Ovary (tissue), 9 donors: ENCODE measurements around the gene EPB41L4B. TPM values are rescaled to one million over a fixed set of nuclear protein-coding genes. Genes with fewer than 3 reads are reported as not detected.

ENCODE experiments used
- DNase-seq, 5 donors: peaks; one replicate each; pipeline ENCODE4 v3.0.0-alpha.2; 2019 to 2020
- H3K27ac ChIP-seq, 2 donors: fragments of 200-600 bp; one replicate each; pipeline versions ENCODE4 v1.5.1 to v1.8.0; 2019 to 2022
- H3K27me3 ChIP-seq: fragments of 200-600 bp; one replicate; pipeline ENCODE4 v1.8.0; 2022
- H3K36me3 ChIP-seq: fragments of 200-600 bp; sonication (generic); one replicate; pipeline ENCODE4 v1.5.1; 2019
- H3K4me1 ChIP-seq: one replicate; pipeline ENCODE4 v1.8.1; 2013; ENCODE audit warnings: mild to moderate bottlenecking, moderate library complexity; ENCODE audit not compliant: insufficient read depth
- H3K4me3 ChIP-seq: fragments of 200-600 bp; sonication (generic); one replicate; pipeline ENCODE4 v1.5.1; 2017
- H3K9me3 ChIP-seq, 2 donors: fragments of 200-600 bp in 1 of 2; sonication (generic) in 1 of 2; one replicate each; pipeline versions ENCODE4 v1.5.1 to v1.8.1; 2013 to 2019; ENCODE audit warnings: mild to moderate bottlenecking in 1 of 2, moderate library complexity in 1 of 2
- EP300 ChIP-seq: sonication (generic); formaldehyde crosslinking; IDR thresholded peaks from one replicate; pipeline ENCODE4 v1.6.1; 2017; ENCODE audit warnings: antibody characterized with exemption
- POLR2A ChIP-seq: fragments of 450-650 bp; IDR thresholded peaks from one replicate; pipeline ENCODE4 v1.6.1; 2017; ENCODE audit warnings: antibody characterized with exemption, mild to moderate bottlenecking, moderate library complexity
- WGBS, 3 donors: extraction: QIAGEN DNeasy Blood & Tissue Kit in 1 of 3; methylation state at CpG; one replicate each; pipeline versions ENCODE4 v1.1.5 to v1.1.7; 2013 to 2017; 5-methylcytosine and 5-hydroxymethylcytosine counted together
- intact Hi-C, 4 donors: fragments of 100-400 bp; cut with DNase I; formaldehyde crosslinking; loops; one replicate each; pipeline versions ENCODE4 v1.11.0 to v1.15.1; 2022 to 2023
- polyA plus RNA-seq, 2 donors: library from polyadenylated mRNA; stranded (reverse); fragments of 200-250 nt in 1 of 2; fragments of 350-450 nt in 1 of 2; fragmentation: Illumina TruSeq in 1 of 2; extraction: RNeasy Lipid Tissue Mini Kit (QIAGEN cat#74804) in 1 of 2; gene quantifications; one replicate each; pipeline ENCODE4 v1.2.3, GENCODE V29; 2013 to 2014
- total RNA-seq, 7 donors: library from RNA; depleted of rRNA in 2 of 7; stranded (reverse); fragments of >200 nt in 2 of 7; fragmentation: NEBNext Ultra II Directional in 3 of 7; extraction: Animal tissue kit (Norgen Biotek cat#: 25700) in 3 of 7; gene quantifications; one replicate each; pipeline versions ENCODE4 v1.1.0 to v1.2.4, GENCODE V29; 2016 to 2023
- TF ChIP-seq, protein P1 (sequence below), 3 donors: fragments of 450-650 bp in 2 of 3; fragments of 200-600 bp in 1 of 3; IDR thresholded peaks; one replicate each; pipeline versions ENCODE4 v1.5.1 to v1.8.0; 2016 to 2022; ENCODE audit warnings: antibody characterized with exemption in 3 of 3, mild to moderate bottlenecking in 1 of 3
- donor health status: DM: no; HTN: no; CAD: no; lungs with moderate emphysema.
- donor health status: DM: no; HTN: no; CAD: no.
- donor health status: Bipolar disorder and iron deficiency.
- donor health status: DM: yes; HTN: yes; CAD: no.
- donor health status: DM: no; HTN: no; CAD: no.
- donor health status: DM: yes; HTN: yes; CAD: no.

Gene EPB41L4B
- total and polyA plus RNA-seq, 9 donors = 8.3 to 34.3 (median 14.0) TPM

DNA sequence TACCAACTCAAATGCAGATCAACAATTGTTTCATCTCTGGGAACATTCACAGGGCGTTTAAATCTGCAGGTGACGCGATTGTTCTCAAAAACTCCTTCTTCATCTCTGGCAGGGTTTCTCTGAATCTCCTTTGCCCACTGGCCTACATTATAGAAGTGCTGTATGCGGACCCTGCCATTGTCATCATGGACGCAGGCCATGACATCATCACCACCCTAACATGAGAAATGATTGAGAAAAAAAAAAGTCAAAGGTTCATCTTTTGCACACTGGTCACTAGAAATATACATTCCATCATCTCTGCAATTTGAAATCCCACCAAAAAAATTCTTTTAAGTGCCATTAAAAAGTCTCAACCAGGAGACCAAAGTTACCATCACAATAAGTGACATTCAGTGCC is 179.5 kb downstream of the EPB41L4B start:
- H3K36me3 ChIP-seq = no peaks in the 10 kb centered on the region
- 96% methylated on average over 5 of the region's 5 CpGs for WGBS, 3 donors
- no peaks in the 10 kb centered on the region for H3K9me3 ChIP-seq
- no peaks in the 10 kb centered on the region for H3K27me3 ChIP-seq
- no peak overlapping the region for H3K27ac ChIP-seq
- no peak for DNase-seq
- TF ChIP-seq, protein P1, sequence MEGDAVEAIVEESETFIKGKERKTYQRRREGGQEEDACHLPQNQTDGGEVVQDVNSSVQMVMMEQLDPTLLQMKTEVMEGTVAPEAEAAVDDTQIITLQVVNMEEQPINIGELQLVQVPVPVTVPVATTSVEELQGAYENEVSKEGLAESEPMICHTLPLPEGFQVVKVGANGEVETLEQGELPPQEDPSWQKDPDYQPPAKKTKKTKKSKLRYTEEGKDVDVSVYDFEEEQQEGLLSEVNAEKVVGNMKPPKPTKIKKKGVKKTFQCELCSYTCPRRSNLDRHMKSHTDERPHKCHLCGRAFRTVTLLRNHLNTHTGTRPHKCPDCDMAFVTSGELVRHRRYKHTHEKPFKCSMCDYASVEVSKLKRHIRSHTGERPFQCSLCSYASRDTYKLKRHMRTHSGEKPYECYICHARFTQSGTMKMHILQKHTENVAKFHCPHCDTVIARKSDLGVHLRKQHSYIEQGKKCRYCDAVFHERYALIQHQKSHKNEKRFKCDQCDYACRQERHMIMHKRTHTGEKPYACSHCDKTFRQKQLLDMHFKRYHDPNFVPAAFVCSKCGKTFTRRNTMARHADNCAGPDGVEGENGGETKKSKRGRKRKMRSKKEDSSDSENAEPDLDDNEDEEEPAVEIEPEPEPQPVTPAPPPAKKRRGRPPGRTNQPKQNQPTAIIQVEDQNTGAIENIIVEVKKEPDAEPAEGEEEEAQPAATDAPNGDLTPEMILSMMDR (IDR thresholded peaks at IDR 0.05) = no peak
- no peak for TF ChIP-seq POLR2A
- no peak for TF ChIP-seq EP300
- intact Hi-C loops = no loop called here
- H3K4me1 ChIP-seq = no peaks in the 10 kb centered on the region
- H3K4me3 ChIP-seq = no peak overlapping the region

DNA sequence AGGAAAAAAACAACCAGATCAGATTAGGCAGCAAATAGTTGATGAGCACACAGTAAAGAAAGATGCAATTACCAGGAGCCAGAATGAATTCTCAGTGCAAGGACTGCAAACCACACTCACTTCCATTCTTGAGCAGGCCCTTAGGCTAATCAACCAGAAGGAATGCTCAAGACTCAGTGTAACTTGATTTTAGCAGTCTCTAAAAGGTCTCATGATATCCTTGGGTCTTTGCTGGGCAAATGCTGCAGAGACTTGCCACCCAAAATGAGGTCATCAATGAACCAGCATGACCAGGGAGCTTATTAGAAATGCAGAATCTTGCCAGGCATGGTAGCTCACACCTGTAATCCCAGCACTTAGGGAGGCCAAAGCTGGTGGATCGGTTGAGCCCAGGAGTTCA is 181.0 kb downstream of the EPB41L4B start:
- 98 to 100% (median 100%) methylated on average over 1 of the region's 1 CpG for WGBS, 3 donors
- H3K27me3 ChIP-seq = no peaks in the 10 kb centered on the region
- TF ChIP-seq EP300 = no peak
- TF ChIP-seq POLR2A = no peak
- TF ChIP-seq, protein P1 (IDR thresholded peaks at IDR 0.05) = no peak
- no peaks in the 10 kb centered on the region for H3K4me1 ChIP-seq
- no peaks in the 10 kb centered on the region for H3K36me3 ChIP-seq
- no peaks in the 10 kb centered on the region for H3K9me3 ChIP-seq
- H3K27ac ChIP-seq = no peak overlapping the region
- no peak for DNase-seq
- no peak overlapping the region for H3K4me3 ChIP-seq
- intact Hi-C loops = no loop called here

DNA sequence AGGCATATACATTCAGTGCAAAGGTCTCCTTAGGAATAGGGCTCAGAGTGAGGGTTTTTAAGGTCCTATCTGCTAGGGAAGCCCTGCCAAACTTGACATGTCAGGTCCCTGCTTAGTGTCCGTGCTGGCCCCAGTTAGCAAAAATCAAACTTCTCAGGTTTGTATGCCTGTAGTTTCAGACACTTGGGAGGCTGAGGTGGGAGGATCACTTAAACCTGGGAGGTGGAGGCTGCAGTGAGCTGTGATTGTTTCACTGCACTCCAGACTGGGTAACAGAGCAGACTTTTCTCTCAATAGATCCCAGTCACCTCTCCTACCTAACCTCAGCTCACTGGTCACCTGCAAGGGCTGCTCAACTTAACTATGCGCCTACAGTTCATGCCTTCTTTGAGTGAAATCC is 182.4 kb downstream of the EPB41L4B start:
- H3K27ac ChIP-seq = no peak overlapping the region
- H3K4me3 ChIP-seq = no peak overlapping the region
- no peaks in the 10 kb centered on the region for H3K27me3 ChIP-seq
- no peaks in the 10 kb centered on the region for H3K36me3 ChIP-seq
- H3K9me3 ChIP-seq = no peaks in the 10 kb centered on the region
- TF ChIP-seq POLR2A (no peak), EP300 (no peak)
- TF ChIP-seq, protein P1 (IDR thresholded peaks at IDR 0.05) = no peak
- intact Hi-C loops = no loop called here
- no peak for DNase-seq
- WGBS, 3 donors = 90 to 98% (median 97%) methylated on average over 2 of the region's 2 CpGs
- no peaks in the 10 kb centered on the region for H3K4me1 ChIP-seq

DNA sequence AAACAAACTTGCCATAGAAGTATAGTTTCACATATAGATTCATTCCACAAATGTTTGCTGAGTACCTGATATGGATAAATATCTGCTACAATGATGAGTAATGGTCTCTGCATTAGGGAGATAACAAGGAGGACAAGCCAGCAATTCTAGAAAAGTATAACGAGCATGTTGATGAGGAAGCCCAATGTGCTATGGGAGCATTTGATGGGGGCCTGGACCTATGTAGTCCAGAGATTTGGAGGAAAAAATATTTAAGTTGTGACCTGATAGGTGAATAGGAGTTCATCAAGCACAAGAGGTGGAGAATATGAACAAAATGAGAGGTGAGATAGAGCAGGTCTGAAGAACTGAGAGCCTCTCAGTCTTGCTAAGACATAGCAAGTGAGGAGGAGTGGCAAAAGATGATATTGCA is 186.7 kb downstream of the EPB41L4B start:
- intact Hi-C loops = no loop called here
- Histone ChIP-seq H3K36me3 (no peaks in the 10 kb centered on the region), H3K27ac (no peak overlapping the region), H3K9me3 (no peaks in the 10 kb centered on the region), H3K4me1 (no peaks in the 10 kb centered on the region), H3K4me3 (no peak overlapping the region), H3K27me3 (no peaks in the 10 kb centered on the region)
- TF ChIP-seq, protein P1 (IDR thresholded peaks at IDR 0.05) = no peak
- TF ChIP-seq POLR2A (no peak), EP300 (no peak)
- 87 to 98% (median 97%) methylated on average over 1 of the region's 1 CpG for WGBS, 3 donors
- no peak for DNase-seq

DNA sequence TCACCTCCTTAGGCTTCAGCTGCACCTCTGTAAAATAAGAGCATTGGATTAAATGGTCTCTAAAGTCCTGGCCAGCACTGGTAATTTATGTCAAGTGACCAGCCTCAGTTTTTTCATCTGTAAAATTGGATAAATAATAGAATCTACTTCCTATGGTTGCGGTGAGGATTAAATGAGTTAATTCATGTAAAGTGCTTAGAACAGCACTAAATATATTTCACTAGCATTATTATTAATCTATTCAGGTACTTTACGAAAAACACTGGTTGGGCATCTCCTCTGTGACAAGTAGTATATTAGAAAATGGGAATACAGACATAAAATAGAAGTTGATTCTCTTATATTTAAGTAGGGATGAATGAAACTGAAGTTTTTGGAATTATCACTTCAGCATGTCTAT is 187.3 kb downstream of the EPB41L4B start:
- no peak for DNase-seq
- H3K9me3 ChIP-seq = no peaks in the 10 kb centered on the region
- no peak overlapping the region for H3K27ac ChIP-seq
- TF ChIP-seq, protein P1 (IDR thresholded peaks at IDR 0.05) = no peak
- no peak for TF ChIP-seq EP300
- no peak for TF ChIP-seq POLR2A
- no peaks in the 10 kb centered on the region for H3K4me1 ChIP-seq
- 92 to 98% (median 95%) methylated on average over 2 of the region's 2 CpGs for WGBS, 3 donors
- no peak overlapping the region for H3K4me3 ChIP-seq
- H3K27me3 ChIP-seq = no peaks in the 10 kb centered on the region
- intact Hi-C loops = no loop called here
- no peaks in the 10 kb centered on the region for H3K36me3 ChIP-seq
